H1 (cell line): ENCODE measurements around the gene RPS6KA4. TPM values are rescaled to one million over a fixed set of nuclear protein-coding genes. Genes with fewer than 3 reads are reported as not detected.

Source experiments
- CTCF ChIA-PET: fragments of 300-600 bp; sonication (Branson Sonifier 250); formaldehyde crosslinking; loops from one replicate; lab custom pipeline; 2021; ENCODE audit not compliant: partially characterized antibody; lab: Charles Lee
- POLR2A ChIA-PET: fragments of 300-600 bp; sonication (Branson Sonifier 250); formaldehyde crosslinking; loops from one replicate; lab custom pipeline; 2021; ENCODE audit warnings: inconsistent platforms; ENCODE audit not compliant: partially characterized antibody; lab: Charles Lee
- DNase-seq, 2 experiments: peaks; one replicate each; pipeline versions ENCODE4 v3.0.0 to v3.0.0-alpha.2; 2010 to 2022; ENCODE audit warnings: low spot score in 2 of 2, low read depth in 1 of 2, mixed read lengths in 1 of 2
- FAIRE-seq: peaks from 2 replicates; lab custom pipeline; 2011; peaks lifted over from hg19 to GRCh38; lab: Jason Lieb, UNC
- H2AFZ ChIP-seq: 2 replicates; pipeline ENCODE4 v1.8.1; 2012; ENCODE audit warnings: low read length, inconsistent platforms
- H2AK5ac ChIP-seq: 2 replicates; pipeline ENCODE4 v1.6.1; 2013; ENCODE audit warnings: low read depth, low read length
- H2BK120ac ChIP-seq: replicated peaks from 2 replicates; pipeline ENCODE3; 2013; ENCODE audit warnings: low read depth, low read length, inconsistent platforms
- H2BK12ac ChIP-seq: 2 replicates; pipeline ENCODE4 v1.6.1; 2013; ENCODE audit warnings: low read depth, low read length
- H2BK15ac ChIP-seq: 2 replicates; pipeline ENCODE4 v1.6.1; 2013; ENCODE audit warnings: low read length
- H2BK20ac ChIP-seq: 2 replicates; pipeline ENCODE4 v1.6.1; 2013; ENCODE audit warnings: low read length
- H2BK5ac ChIP-seq: 2 replicates; pipeline ENCODE4 v1.6.1; 2013; ENCODE audit warnings: low read depth, low read length
- H3K14ac ChIP-seq: 2 replicates; pipeline ENCODE4 v1.6.1; 2013; ENCODE audit warnings: inconsistent platforms; ENCODE audit not compliant: insufficient read length
- H3K18ac ChIP-seq: 2 replicates; pipeline ENCODE4 v1.6.1; 2013; ENCODE audit warnings: low read length; ENCODE audit errors: extremely low read depth
- H3K23ac ChIP-seq: 2 replicates; pipeline ENCODE4 v1.6.1; 2013; ENCODE audit warnings: inconsistent platforms; ENCODE audit not compliant: insufficient read length
- H3K23me2 ChIP-seq: 2 replicates; pipeline ENCODE4 v1.6.1; 2013; ENCODE audit warnings: low read depth, low read length
- H3K27ac ChIP-seq: 2 replicates; pipeline ENCODE4 v1.6.1; 2011; ENCODE audit warnings: low read depth, low read length, inconsistent platforms
- H3K27me3 ChIP-seq, 4 experiments: replicated peaks in 1 of 4; 1 replicate in 1 of 4; 2 replicates in 3 of 4; pipeline versions ENCODE4 v1.6.1 to v1.8.1; 2011 to 2013; ENCODE audit warnings: low read length in 3 of 4, mild to moderate bottlenecking in 3 of 4, inconsistent platforms in 2 of 4, mixed read lengths in 2 of 4, moderate library complexity in 1 of 4; ENCODE audit not compliant: control insufficient read depth in 3 of 4, insufficient read depth in 3 of 4; ENCODE audit errors: extremely low read depth in 1 of 4
- H3K36me3 ChIP-seq, 4 experiments: 2 replicates each; pipeline versions ENCODE4 v1.6.1 to v1.8.1; 2011 to 2013; ENCODE audit warnings: mild to moderate bottlenecking in 4 of 4, low read length in 3 of 4, moderate library complexity in 2 of 4, control low read depth in 1 of 4, inconsistent platforms in 1 of 4; ENCODE audit not compliant: insufficient read depth in 4 of 4, control insufficient read depth in 2 of 4
- H3K4ac ChIP-seq: replicated peaks from 2 replicates; pipeline ENCODE3; 2013; ENCODE audit warnings: low read length, low read depth, mixed read lengths, inconsistent platforms; ENCODE audit not compliant: insufficient read length
- H3K4me1 ChIP-seq, 4 experiments: replicated peaks in 1 of 4; 1 replicate in 1 of 4; 2 replicates in 3 of 4; pipeline versions ENCODE4 v1.6.1 to v1.8.1; 2011 to 2013; ENCODE audit warnings: low read length in 3 of 4, inconsistent platforms in 2 of 4, mixed read lengths in 1 of 4; ENCODE audit not compliant: insufficient read depth in 4 of 4, control insufficient read depth in 3 of 4
- H3K4me2 ChIP-seq, 2 experiments: 2 replicates each; pipeline versions ENCODE4 v1.6.1 to v1.8.1; 2011 to 2013; ENCODE audit warnings: low read depth in 2 of 2, low read length in 2 of 2, control low read depth in 1 of 2, inconsistent platforms in 1 of 2, mild to moderate bottlenecking in 1 of 2; ENCODE audit not compliant: insufficient read depth in 1 of 2
- H3K4me3 ChIP-seq, 4 experiments: fragments of 200-600, 300-600 bp in 1 of 4; sonication (generic), shearing (Covaris generic), sonication (Bioruptor Twin) in 1 of 4; 2 replicates each; pipeline versions ENCODE4 v1.5.1 to v1.8.1; 2011 to 2016; ENCODE audit warnings: low read length in 4 of 4, low read depth in 3 of 4, control low read depth in 2 of 4, inconsistent platforms in 2 of 4, mild to moderate bottlenecking in 2 of 4, mixed read lengths in 1 of 4, moderate library complexity in 1 of 4; ENCODE audit not compliant: insufficient read depth in 2 of 4; ENCODE audit errors: extremely low read depth in 1 of 4
- H3K56ac ChIP-seq: replicated peaks from 2 replicates; pipeline ENCODE3; 2013; ENCODE audit warnings: low read depth, mild to moderate bottlenecking, mixed read lengths, low read length, inconsistent platforms; ENCODE audit not compliant: insufficient read length
- H3K79me1 ChIP-seq: 2 replicates; pipeline ENCODE4 v1.6.1; 2013; ENCODE audit warnings: low read depth, low read length, control low read depth
- H3K79me2 ChIP-seq, 2 experiments: 2 replicates each; pipeline versions ENCODE4 v1.6.1 to v1.8.1; 2012 to 2013; ENCODE audit warnings: low read length in 2 of 2, mild to moderate bottlenecking in 2 of 2, inconsistent platforms in 1 of 2; ENCODE audit not compliant: insufficient read depth in 2 of 2, control insufficient read depth in 1 of 2
- H3K9ac ChIP-seq, 4 experiments: replicated peaks in 1 of 4; 1 replicate in 1 of 4; 2 replicates in 3 of 4; pipeline versions ENCODE4 v1.6.1 to v1.8.1; 2011 to 2013; ENCODE audit warnings: low read depth in 3 of 4, low read length in 3 of 4, control low read depth in 2 of 4, mild to moderate bottlenecking in 2 of 4, moderate library complexity in 2 of 4, inconsistent platforms in 1 of 4; ENCODE audit errors: extremely low read depth in 1 of 4
- H3K9me3 ChIP-seq, 2 experiments: 2 replicates each; pipeline versions ENCODE4 v1.6.1 to v1.8.1; 2012 to 2013; ENCODE audit warnings: mild to moderate bottlenecking in 2 of 2, moderate library complexity in 2 of 2, control low read depth in 1 of 2, inconsistent platforms in 1 of 2, low read depth in 1 of 2, low read length in 1 of 2, mixed read lengths in 1 of 2; ENCODE audit not compliant: insufficient read depth in 2 of 2
- H4K20me1 ChIP-seq, 2 experiments: replicated peaks in 1 of 2; 2 replicates each; pipeline versions ENCODE3 to v1.8.1; 2011 to 2013; ENCODE audit warnings: inconsistent platforms in 2 of 2, low read length in 2 of 2, mild to moderate bottlenecking in 1 of 2; ENCODE audit not compliant: insufficient read depth in 2 of 2, control insufficient read depth in 1 of 2
- H4K5ac ChIP-seq: 2 replicates; pipeline ENCODE4 v1.6.1; 2013; ENCODE audit warnings: low read length, low read depth, mixed read lengths, inconsistent platforms; ENCODE audit not compliant: insufficient read length
- H4K8ac ChIP-seq: 2 replicates; pipeline ENCODE4 v1.8.0; 2013; ENCODE audit warnings: mild to moderate bottlenecking, moderate library complexity, low read length, inconsistent platforms; ENCODE audit not compliant: insufficient read depth; ENCODE audit errors: extremely low read depth
- H4K91ac ChIP-seq: replicated peaks from 2 replicates; pipeline ENCODE3; 2013; ENCODE audit warnings: low read length, mixed read lengths, inconsistent platforms; ENCODE audit not compliant: insufficient read length
- WGBS, 2 experiments: shearing (Covaris generic) in 1 of 2; methylation state at CpG; one replicate each; pipeline versions ENCODE4 v1.1.6 to v1.1.7; 2013 to 2015; ENCODE audit warnings: low lambda C conversion rate in 2 of 2, mixed read lengths in 2 of 2, inconsistent platforms in 1 of 2, low coverage in 1 of 2, missing lambda C conversion rate in 1 of 2; ENCODE audit not compliant: insufficient replicate concordance in 2 of 2, insufficient coverage in 1 of 2, insufficient read length in 1 of 2; ENCODE audit errors: extremely low coverage in 1 of 2, missing lambda C conversion rate in 1 of 2; 5-methylcytosine and 5-hydroxymethylcytosine counted together
- polyA plus RNA-seq, 7 experiments: library from polyadenylated mRNA; depleted of rRNA in 3 of 7; stranded (reverse) in 5 of 7; unstranded in 2 of 7; fragments of >200 nt in 5 of 7; fragments of 200-250 nt in 2 of 7; gene quantifications; 1 replicate in 5 of 7; 2 replicates in 1 of 7; 4 replicates in 1 of 7; pipeline versions ENCODE4 v1.2.1 to v1.2.3, GENCODE V29; 2011 to 2013; ENCODE audit warnings: missing spikeins in 2 of 7, mixed read lengths in 2 of 7
- total RNA-seq: library from RNA; stranded (reverse); fragmentation: NEBNext Ultra II Directional; extraction: Animal tissue kit (Norgen Biotek cat#: 25700); gene quantifications from 2 replicates; pipeline ENCODE4 v1.2.1, GENCODE V29; 2021

The RPS6KA4 gene
- total and polyA plus RNA-seq, 2 of the 8 experiments (the other 6 are each of a cell fraction or from before 2014, with no cell fraction given) = 8.2 to 12.6 TPM

DNA sequence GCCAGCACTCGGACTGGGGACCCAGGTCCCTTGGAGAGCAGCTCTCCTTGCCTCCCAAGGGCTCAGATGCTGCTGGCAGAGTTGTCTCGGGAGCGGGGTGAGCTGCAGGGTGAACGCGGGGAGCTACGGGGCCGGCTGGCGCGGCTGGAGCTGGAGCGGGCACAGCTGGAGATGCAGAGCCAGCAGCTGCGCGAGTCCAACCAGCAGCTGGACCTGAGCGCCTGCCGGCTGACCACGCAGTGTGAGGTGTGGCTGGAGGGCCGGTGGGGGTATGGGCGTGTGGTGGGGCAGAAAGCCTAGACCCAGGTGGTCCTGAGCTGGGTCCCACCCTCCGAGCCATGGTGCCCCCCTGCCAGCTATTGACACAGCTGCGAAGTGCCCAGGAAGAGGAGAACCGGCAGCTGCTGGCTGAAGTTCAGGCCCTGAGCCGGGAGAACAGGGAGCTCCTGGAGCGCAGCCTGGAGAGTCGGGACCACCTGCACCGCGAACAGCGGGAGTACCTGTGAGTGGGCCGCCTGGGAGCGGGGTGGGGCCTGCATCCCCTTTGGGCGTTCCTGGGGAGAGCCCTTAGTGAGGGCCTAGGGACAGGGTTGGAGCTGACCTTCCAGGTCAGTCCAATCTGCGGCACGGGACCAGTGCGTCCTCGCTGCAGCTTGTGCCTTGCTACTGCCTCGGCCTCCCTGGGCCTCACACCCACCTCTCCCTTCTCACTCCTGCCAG lies 5.8 kb upstream of the RPS6KA4 start:
- Histone ChIP-seq H3K27me3 (no peaks in the 10 kb centered on the region), H3K18ac (no peak overlapping the region), H3K27ac (no peak overlapping the region), H2BK20ac (0 out of 2 replicates have a peak overlapping the region, but pooled peaks have one; percentile 32), H4K20me1 (no peaks in the 10 kb centered on the region), H3K9me3 (no peaks in the 10 kb centered on the region), H3K14ac (no peak overlapping the region), H3K4ac (no peak overlapping the region), H4K5ac (no peak overlapping the region), H3K9ac (no peak overlapping the region), H2AK5ac (0 out of 2 replicates have a peak overlapping the region, but pooled peaks have one; percentile 48), H2BK120ac (no peak overlapping the region), H2BK15ac (0 out of 2 replicates have a peak overlapping the region, but pooled peaks have one; percentile 61), H3K23ac (no peak overlapping the region), H4K91ac (no peak overlapping the region), H3K4me3 (no peak overlapping the region), H3K4me2 (no peak overlapping the region), H3K56ac (no peak overlapping the region), H3K79me1 (no peaks in the 10 kb centered on the region), H3K36me3 (no peaks in the 10 kb centered on the region), H2AFZ (no peak overlapping the region), H2BK12ac (no peak overlapping the region; the same call in 1 of the 2 replicates), H2BK5ac (no peak overlapping the region), H4K8ac (no peak overlapping the region), H3K4me1 (peaks cover 0 to 25% (median 17%) of the 10 kb centered on the region in 4 experiments; a peak in 6 of 7 replicates), H3K23me2 (no peaks in the 10 kb centered on the region), H3K79me2 (no peaks in the 10 kb centered on the region)
- CTCF ChIA-PET = interaction anchor here (0.6 to 37.6 kb wide), 16 partner anchors 11 to 297 kb away, joined by 3 to 614 read pairs (median 5); partner anchors contain the start of genes CATSPERZ, CCDC88B, ESRRA and NUDT22
- POLR2A ChIA-PET = interaction anchor here (0.7 to 6.2 kb wide), 8 partner anchors 9 to 146 kb away, joined by 3 to 47 read pairs (median 4); partner anchors contain the start of genes CCDC88B, FERMT3, PRDX5 and TRMT112
- DNase-seq (peak in 1 of 2 experiments; percentile 54), FAIRE-seq (no peak)
- 88% methylated on average over 27 of the region's 34 CpGs; no CpG with 5 or more reads in 1 of the 2 experiments for WGBS, 2 experiments
